A549 treated with dexamethasone at 1 μM for 4 hours (cell line): ENCODE results near the gene YPEL3. TPM values are rescaled to one million over a fixed set of nuclear protein-coding genes. Genes with fewer than 3 reads are reported as not detected.

Experiments used
- total RNA-seq: library from RNA; stranded (reverse); fragments of 200-300 nt; extraction: Qiagen RNA extraction; gene quantifications from 5 replicates; pipeline ENCODE4 v1.2.3, GENCODE V29; 2022

Gene YPEL3, protein sequence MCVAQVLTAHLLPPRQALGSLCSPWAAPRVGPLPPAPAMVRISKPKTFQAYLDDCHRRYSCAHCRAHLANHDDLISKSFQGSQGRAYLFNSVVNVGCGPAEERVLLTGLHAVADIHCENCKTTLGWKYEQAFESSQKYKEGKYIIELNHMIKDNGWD
- 4.7 to 8.8 TPM (median 7.5 TPM) in 5 replicates for total RNA-seq

GRCh38 chr16:30096105-30096861 is at the start of gene YPEL3:
Gene YPEL3 (minus strand): TSS chr16:30096213. CDS start chr16:30095482, 731 bp downstream.

GRCh38 chr16:30113031-30113710 is 17.2 kb upstream of the YPEL3 start, which contains the start of gene GDPD3:
Gene GDPD3 (minus strand): TSS chr16:30113537. CDS start chr16:30113478, 59 bp downstream.

GRCh38 chr16:30091474-30092372 is 4.3 kb downstream of the YPEL3 start, which contains the start of gene TBX6:
Gene TBX6 (minus strand): TSS chr16:30091924. CDS start chr16:30091193, 731 bp downstream.

GRCh38 chr16:30075503-30076275 is 20.3 kb downstream of the YPEL3 start, which contains the start of gene PPP4C:
Gene PPP4C (plus strand): TSS chr16:30075994. CDS start chr16:30076378, 384 bp downstream.

GRCh38 chr16:30065102-30065942 is 30.7 kb downstream of the YPEL3 start, which contains the start of gene ALDOA:
Gene ALDOA (plus strand): TSS chr16:30065760. CDS start chr16:30066898, 1,138 bp downstream.

Other genes starting within 250 kb of the YPEL3 start
- 59.0 to 84.9 TPM (median 82.5 TPM) in 5 replicates for gene CDIPT, start 233.0 kb downstream of the YPEL3 start, total RNA-seq
- 16.1 to 23.9 TPM (median 22.1 TPM) in 5 replicates for gene SEZ6L2, start 196.7 kb downstream of the YPEL3 start, total RNA-seq
- gene ASPHD1, start 195.7 kb downstream of the YPEL3 start, total RNA-seq: 15.9 to 21.5 TPM (median 20.0 TPM) in 5 replicates
- gene KCTD13, start 170.0 kb downstream of the YPEL3 start, total RNA-seq: 9.1 to 15.4 TPM (median 13.8 TPM) in 5 replicates
- 89.3 to 94.5 TPM (median 91.1 TPM) in 5 replicates for gene TMEM219, start 134.1 kb downstream of the YPEL3 start, total RNA-seq
- 20.5 to 33.5 TPM (median 31.0 TPM) in 5 replicates for gene TAOK2, start 122.3 kb downstream of the YPEL3 start, total RNA-seq
- 14.7 to 16.6 TPM (median 15.4 TPM) in 5 replicates for gene HIRIP3, start 100.6 kb downstream of the YPEL3 start, total RNA-seq
- gene INO80E, start 100.0 kb downstream of the YPEL3 start, total RNA-seq: 112 to 117 TPM (median 114 TPM) in 5 replicates
- gene DOC2A, start 85.2 kb downstream of the YPEL3 start, total RNA-seq: 1.5 to 2.4 TPM (median 1.9 TPM) in 5 replicates
- gene C16orf92, start 73.0 kb downstream of the YPEL3 start, total RNA-seq: not detected in 5 replicates
- 0.14 to 0.31 TPM (median 0.22 TPM) in 5 replicates for gene TLCD3B, start 64.9 kb downstream of the YPEL3 start, total RNA-seq
- gene ALDOA, start 30.5 kb downstream of the YPEL3 start, total RNA-seq: 1,418 to 1,815 TPM (median 1,742 TPM) in 5 replicates
- 114 to 146 TPM (median 142 TPM) in 5 replicates for gene PPP4C, start 20.2 kb downstream of the YPEL3 start, total RNA-seq
- 0.12 to 0.42 TPM (median 0.29 TPM) in 5 replicates for gene TBX6, start 4.3 kb downstream of the YPEL3 start, total RNA-seq
- 1.1 to 1.7 TPM (median 1.2 TPM) in 5 replicates for gene GDPD3, start 17.3 kb upstream of the YPEL3 start, total RNA-seq
- gene MAPK3, start 27.0 kb upstream of the YPEL3 start, total RNA-seq: 34.5 to 37.6 TPM (median 36.5 TPM) in 5 replicates
- 2.0 to 3.3 TPM (median 3.0 TPM) in 5 replicates for gene CORO1A, start 87.4 kb upstream of the YPEL3 start, total RNA-seq
- gene BOLA2B, start 97.5 kb upstream of the YPEL3 start, total RNA-seq: 145 to 190 TPM (median 152 TPM) in 5 replicates
- gene SLX1A, start 97.7 kb upstream of the YPEL3 start, total RNA-seq: 3.4 to 20.4 TPM (median 6.7 TPM) in 5 replicates
- gene SULT1A3, start 103.0 kb upstream of the YPEL3 start, total RNA-seq: 3.1 to 8.8 TPM (median 5.6 TPM) in 5 replicates
- 1.7 to 3.4 TPM (median 2.9 TPM) in 5 replicates for gene NPIPB13, start 152.3 kb upstream of the YPEL3 start, total RNA-seq